Measurements from ENCODE around the gene ZIC5.

- no peak for TF ChIP-seq CTCF (conservative IDR thresholded peaks at IDR 0.05)
- TF ChIP-seq ZFX (IDR thresholded peaks at IDR 0.05), result no peak
These were observed 35.8 kb downstream of the ZIC5 start for GRCh38 chr13:99935772-99936171.

Data from C4-2B (cell line).